Mesothelial cell of epicardium (in vitro differentiated cells): ENCODE results near the gene AMMECR1. TPM values are rescaled to one million over a fixed set of nuclear protein-coding genes. Genes with fewer than 3 reads are reported as not detected.

Experiments used
- DNase-seq, 2 experiments: peaks; one replicate each; pipeline ENCODE4 v3.0.0; 2021; ENCODE audit warnings: low spot score in 2 of 2; ENCODE audit not compliant: unreplicated experiment in 2 of 2
- H3K27ac Mint-ChIP-seq: 2 replicates; pipeline ENCODE4 v1.8.0; 2021; ENCODE audit warnings: mixed read lengths
- H3K27me3 Mint-ChIP-seq: 2 replicates; pipeline ENCODE4 v1.8.0; 2021; ENCODE audit warnings: low read depth, mixed read lengths
- H3K36me3 Mint-ChIP-seq: 2 replicates; pipeline ENCODE4 v1.8.0; 2021; ENCODE audit warnings: mixed read lengths
- H3K4me1 Mint-ChIP-seq: 2 replicates; pipeline ENCODE4 v1.8.0; 2021; ENCODE audit warnings: mixed read lengths
- H3K4me3 Mint-ChIP-seq: 2 replicates; pipeline ENCODE4 v1.8.0; 2021; ENCODE audit warnings: mild to moderate bottlenecking, moderate library complexity, mixed read lengths
- H3K9me3 Mint-ChIP-seq: 2 replicates; pipeline ENCODE4 v1.8.0; 2021; ENCODE audit warnings: mixed read lengths
- total RNA-seq: library from RNA; stranded (reverse); gene quantifications from 3 replicates; pipeline ENCODE4 v1.2.1, GENCODE V29; 2021
- TF ChIP-seq, protein P1 (sequence below): fragments of 200-600 bp; sonication (generic); IDR thresholded peaks from one replicate; pipeline ENCODE4 v1.5.0; 2021; ENCODE audit warnings: antibody characterized with exemption; ENCODE audit not compliant: unreplicated experiment

AMMECR1 gene
- total RNA-seq, 1 donor from 2014 or later = 15.6 TPM

DNA sequence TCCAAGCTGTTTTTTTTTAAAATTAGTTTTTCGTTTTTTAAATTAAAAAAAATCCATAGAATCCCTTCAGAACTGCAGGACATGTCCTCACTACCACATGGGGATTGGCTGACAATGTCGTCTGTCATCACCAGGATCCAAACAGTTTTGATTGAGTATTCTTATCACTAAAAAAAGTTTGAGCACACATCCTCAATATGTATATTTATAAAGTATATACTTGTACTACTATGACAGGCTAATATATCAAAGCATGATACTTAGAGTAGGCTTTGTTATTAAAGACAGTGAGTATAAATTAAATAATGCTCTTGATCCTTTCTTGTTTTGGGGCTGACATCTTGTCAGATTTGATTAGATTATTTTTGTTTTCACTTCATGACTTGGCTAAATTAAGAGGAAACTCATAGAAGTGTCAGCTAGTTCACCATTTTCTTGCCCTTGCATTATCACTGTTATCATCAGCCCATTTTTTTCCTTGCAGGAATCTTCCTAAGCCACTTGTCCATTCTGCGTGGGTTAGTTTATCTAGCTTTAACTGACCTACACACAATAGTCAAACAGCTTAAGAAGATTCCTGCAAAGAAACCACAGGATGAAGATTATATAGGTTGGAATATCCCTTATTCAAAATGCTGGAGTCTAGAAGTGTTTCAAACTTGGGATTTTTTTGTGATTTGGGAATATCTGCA lies 92.8 kb downstream of the AMMECR1 start:
- DNase-seq = no peak
- H3K36me3 Mint-ChIP-seq = no peaks in the 10 kb centered on the region
- no peaks in the 10 kb centered on the region for H3K27me3 Mint-ChIP-seq
- H3K9me3 Mint-ChIP-seq = no peaks in the 10 kb centered on the region
- peaks cover 26% of the 10 kb centered on the region for H3K4me1 Mint-ChIP-seq
- no peak overlapping the region for H3K27ac Mint-ChIP-seq
- no peak overlapping the region for H3K4me3 Mint-ChIP-seq
- TF ChIP-seq, protein P1, sequence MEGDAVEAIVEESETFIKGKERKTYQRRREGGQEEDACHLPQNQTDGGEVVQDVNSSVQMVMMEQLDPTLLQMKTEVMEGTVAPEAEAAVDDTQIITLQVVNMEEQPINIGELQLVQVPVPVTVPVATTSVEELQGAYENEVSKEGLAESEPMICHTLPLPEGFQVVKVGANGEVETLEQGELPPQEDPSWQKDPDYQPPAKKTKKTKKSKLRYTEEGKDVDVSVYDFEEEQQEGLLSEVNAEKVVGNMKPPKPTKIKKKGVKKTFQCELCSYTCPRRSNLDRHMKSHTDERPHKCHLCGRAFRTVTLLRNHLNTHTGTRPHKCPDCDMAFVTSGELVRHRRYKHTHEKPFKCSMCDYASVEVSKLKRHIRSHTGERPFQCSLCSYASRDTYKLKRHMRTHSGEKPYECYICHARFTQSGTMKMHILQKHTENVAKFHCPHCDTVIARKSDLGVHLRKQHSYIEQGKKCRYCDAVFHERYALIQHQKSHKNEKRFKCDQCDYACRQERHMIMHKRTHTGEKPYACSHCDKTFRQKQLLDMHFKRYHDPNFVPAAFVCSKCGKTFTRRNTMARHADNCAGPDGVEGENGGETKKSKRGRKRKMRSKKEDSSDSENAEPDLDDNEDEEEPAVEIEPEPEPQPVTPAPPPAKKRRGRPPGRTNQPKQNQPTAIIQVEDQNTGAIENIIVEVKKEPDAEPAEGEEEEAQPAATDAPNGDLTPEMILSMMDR = no peak

DNA sequence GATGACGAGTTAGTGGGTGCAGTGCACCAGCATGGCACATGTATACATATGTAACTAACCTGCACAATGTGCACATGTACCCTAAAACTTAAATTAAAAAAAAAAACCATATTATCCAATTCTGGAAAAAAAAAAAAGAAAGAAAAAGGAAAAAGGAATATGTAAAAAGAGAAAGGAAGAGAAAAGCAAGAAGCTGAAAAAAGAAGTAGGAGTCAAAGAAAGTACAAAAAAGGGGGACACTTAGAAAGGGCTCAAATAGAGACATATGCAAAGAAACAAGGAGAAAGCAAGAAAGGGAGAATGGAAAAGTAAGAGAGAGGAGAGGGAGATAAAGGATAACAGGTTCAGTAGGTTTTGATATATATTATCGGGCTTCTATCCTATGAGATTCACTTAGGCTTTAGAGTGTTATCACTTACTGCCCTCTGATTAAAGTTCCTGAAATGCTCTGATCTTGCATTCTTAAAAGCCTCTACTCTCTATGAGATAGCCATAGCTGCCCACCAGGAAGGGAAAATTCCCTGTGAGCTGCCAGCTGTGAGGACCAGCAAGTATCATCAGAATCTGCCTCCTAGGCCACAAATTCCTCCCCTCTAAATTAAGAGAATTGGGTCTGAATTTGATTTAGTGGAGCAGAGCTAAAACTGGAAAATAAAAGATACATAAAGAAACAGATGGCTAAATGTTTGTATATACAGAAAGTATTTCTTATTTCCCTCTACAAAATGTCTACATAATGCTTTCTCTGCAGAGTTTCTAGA lies 95.2 kb downstream of the AMMECR1 start:
- TF ChIP-seq, protein P1 = no peak
- H3K9me3 Mint-ChIP-seq = no peaks in the 10 kb centered on the region
- no peak overlapping the region for H3K4me3 Mint-ChIP-seq
- H3K4me1 Mint-ChIP-seq = peaks cover 12% of the 10 kb centered on the region
- no peak for DNase-seq
- no peaks in the 10 kb centered on the region for H3K27me3 Mint-ChIP-seq
- no peak overlapping the region for H3K27ac Mint-ChIP-seq
- no peaks in the 10 kb centered on the region for H3K36me3 Mint-ChIP-seq

DNA sequence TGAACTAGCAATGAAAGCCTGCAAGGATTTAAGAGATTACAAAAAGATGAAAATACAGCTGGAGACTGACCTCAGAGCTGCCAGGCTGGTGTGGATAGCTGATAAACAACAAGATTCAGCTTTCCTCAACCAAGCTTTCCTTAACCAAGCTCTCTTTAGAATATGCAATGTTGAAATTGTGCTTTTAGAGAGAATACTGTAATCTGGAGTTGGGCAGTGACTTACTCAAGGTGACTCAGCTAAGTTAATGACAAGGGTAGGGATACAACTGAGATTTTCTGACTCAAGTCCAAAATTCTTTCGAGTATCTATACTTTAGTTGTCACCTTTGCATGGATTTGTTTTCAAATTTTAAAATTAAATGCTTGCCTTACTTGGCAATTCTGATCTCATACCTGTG lies 98.0 kb downstream of the AMMECR1 start:
- Mint-ChIP-seq H3K4me1 (peaks cover 7% of the 10 kb centered on the region), H3K4me3 (no peak overlapping the region), H3K27ac (no peak overlapping the region), H3K27me3 (no peaks in the 10 kb centered on the region), H3K36me3 (no peaks in the 10 kb centered on the region), H3K9me3 (no peaks in the 10 kb centered on the region)
- no peak for DNase-seq
- TF ChIP-seq, protein P1 = no peak

DNA sequence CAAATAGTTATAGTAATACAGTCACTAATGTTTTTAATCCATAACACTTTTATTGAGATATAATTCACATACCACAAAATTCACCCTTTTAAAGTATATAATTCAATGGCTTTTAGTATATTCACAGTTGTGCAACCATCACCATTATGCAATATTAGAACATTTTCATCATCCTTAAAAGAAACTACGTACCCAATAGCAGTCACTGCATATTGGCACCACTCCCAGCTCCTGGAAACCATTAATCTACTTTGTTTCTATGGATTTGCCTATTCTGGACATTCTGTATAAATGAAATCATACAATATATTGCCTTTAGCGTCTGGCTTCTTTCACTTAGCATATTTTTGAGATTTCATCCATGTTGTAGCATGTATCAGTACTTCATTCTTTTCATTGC lies 99.3 kb downstream of the AMMECR1 start:
- DNase-seq = no peak
- Mint-ChIP-seq H3K27ac (no peak overlapping the region), H3K4me1 (peaks cover 7% of the 10 kb centered on the region), H3K4me3 (no peak overlapping the region), H3K27me3 (no peaks in the 10 kb centered on the region), H3K9me3 (no peaks in the 10 kb centered on the region), H3K36me3 (no peaks in the 10 kb centered on the region)
- TF ChIP-seq, protein P1 = no peak

DNA sequence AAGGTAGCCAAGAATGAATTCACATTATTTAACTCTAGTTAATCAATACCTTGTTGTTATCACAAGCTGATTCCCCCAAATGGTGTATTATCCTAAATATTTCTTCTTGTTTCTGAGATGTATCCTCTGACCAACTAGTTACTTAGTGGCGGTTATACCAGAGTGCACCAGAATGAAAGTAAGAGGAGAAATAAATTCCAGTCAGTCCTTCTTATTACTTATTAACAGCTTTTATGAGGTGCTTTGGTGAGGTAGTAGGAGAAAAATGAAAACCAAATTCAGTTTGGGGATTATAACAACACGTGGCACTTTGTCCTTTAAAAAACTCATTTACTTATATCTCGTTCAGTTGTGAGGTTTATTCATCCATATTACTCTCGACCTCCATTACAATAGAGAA lies 101.9 kb downstream of the AMMECR1 start:
- Mint-ChIP-seq H3K27ac (no peak overlapping the region), H3K9me3 (no peaks in the 10 kb centered on the region), H3K4me3 (no peak overlapping the region), H3K36me3 (no peaks in the 10 kb centered on the region), H3K4me1 (peaks cover 11% of the 10 kb centered on the region), H3K27me3 (no peaks in the 10 kb centered on the region)
- TF ChIP-seq, protein P1 = no peak
- DNase-seq = no peak
